ENCODE measurements around the gene EMC9.

DNA sequence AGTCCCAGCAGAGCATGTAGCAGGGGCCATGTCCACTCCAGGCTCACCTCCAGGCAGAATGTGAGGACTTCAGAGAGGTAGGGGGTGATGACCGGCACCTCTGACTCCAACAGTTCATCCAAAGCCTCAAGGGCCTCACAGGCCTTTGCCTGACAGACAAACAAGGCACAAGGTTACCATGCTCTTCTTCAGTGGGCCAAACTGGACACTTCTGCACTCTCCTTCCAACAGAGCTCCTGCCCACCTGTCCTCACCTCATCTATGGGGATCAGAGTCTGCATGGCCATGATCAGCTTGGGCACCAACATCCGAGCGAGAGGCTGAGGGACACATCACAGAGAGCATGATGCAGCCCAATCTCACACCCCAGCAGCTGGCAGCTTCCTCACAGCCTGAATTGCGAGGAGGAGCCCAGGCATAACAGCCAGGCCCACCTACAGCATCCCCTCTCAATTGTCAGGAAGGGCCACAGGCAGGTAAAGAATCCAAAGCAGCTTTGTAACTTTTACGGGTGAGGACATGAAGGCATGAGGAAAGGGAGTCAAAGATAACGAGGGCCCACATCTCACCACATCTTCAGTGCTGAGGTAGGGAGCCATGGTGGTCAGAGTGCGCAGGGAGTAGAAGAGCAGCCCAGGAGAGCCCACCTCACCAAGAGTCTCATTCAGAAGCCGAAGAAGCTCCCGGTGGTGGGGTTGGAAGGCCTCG lies 45.6 kb upstream of the EMC9 start:
- TF ChIP-seq, protein P1, sequence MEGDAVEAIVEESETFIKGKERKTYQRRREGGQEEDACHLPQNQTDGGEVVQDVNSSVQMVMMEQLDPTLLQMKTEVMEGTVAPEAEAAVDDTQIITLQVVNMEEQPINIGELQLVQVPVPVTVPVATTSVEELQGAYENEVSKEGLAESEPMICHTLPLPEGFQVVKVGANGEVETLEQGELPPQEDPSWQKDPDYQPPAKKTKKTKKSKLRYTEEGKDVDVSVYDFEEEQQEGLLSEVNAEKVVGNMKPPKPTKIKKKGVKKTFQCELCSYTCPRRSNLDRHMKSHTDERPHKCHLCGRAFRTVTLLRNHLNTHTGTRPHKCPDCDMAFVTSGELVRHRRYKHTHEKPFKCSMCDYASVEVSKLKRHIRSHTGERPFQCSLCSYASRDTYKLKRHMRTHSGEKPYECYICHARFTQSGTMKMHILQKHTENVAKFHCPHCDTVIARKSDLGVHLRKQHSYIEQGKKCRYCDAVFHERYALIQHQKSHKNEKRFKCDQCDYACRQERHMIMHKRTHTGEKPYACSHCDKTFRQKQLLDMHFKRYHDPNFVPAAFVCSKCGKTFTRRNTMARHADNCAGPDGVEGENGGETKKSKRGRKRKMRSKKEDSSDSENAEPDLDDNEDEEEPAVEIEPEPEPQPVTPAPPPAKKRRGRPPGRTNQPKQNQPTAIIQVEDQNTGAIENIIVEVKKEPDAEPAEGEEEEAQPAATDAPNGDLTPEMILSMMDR (IDR thresholded peaks at IDR 0.05; ENCODE audit: low read length): no peak
- TF ChIP-seq EZH2 (optimal IDR thresholded peaks at IDR 0.05; ENCODE audit: low read depth, low read length): no peak
- no peak for TF ChIP-seq EZH2phosphoT487 (IDR thresholded peaks at IDR 0.05; ENCODE audit: low read length)
